ENCODE data around the gene NPY2R. TPM values are rescaled to one million over a fixed set of nuclear protein-coding genes. Genes with fewer than 3 reads are reported as not detected.

The NPY2R gene, protein sequence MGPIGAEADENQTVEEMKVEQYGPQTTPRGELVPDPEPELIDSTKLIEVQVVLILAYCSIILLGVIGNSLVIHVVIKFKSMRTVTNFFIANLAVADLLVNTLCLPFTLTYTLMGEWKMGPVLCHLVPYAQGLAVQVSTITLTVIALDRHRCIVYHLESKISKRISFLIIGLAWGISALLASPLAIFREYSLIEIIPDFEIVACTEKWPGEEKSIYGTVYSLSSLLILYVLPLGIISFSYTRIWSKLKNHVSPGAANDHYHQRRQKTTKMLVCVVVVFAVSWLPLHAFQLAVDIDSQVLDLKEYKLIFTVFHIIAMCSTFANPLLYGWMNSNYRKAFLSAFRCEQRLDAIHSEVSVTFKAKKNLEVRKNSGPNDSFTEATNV
- not detected for total RNA-seq

DNA sequence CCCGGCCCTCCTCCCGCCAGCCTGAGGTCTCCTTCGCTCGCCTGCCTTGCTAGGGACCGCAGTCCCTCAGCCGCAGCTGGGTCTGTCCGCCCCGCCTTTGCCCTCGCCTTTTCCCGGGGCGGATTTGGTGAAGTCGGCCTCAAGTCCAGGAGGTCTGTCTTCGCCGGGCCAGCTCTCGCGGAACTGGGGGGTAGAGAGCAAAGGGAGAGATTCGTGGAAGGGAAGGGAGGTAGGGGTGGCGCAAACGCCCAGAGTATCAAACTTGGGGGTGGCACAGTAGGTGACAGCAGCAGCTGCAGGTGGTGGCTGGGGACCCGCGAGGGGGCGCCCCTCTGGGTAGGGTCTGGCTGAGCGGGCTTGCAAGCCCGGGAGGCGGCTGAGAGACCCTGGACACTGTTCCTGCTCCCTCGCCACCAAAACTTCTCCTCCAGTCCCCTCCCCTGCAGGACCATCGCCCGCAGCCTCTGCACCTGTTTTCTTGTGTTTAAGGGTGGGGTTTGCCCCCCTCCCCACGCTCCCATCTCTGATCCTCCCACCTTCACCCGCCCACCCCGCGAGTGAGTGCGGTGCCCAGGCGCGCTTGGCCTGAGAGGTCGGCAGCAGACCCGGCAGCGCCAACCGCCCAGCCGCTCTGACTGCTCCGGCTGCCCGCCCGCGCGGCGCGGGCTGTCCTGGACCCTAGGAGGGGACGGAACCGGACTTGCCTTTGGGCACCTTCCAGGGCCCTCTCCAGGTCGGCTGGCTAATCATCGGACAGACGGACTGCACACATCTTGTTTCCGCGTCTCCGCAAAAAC lies at the start of gene NPY2R:
Gene NPY2R, plus strand, starts transcription at position 379 of the 797 bp plus-strand sequence. CDS start 5,304 bp downstream, outside the sequence.
- DNase-seq (ENCODE audit: low spot score in 2 of 2), result no peak
- H3K27ac Mint-ChIP-seq, result no peak within 1 kb of the TSS
- no peak for ATAC-seq

DNA sequence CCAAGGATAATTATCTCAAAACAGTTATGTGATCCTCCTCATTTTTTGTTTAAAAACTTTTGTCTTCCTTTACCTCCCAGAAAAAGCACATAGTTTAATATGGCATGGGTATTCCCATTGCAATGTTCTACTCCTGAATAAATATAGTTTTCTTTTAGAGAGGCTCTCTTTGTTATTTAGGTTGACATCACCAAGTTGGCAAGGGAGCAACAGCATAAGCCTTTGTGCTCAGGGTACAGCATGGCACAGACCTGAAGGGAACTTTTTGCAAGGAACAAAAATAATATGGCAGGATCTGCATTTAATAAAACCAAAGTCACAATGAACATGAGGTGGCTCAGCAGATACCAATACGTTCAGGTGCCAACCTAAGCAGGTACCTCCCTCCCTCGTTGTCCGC lies 47.1 kb upstream of the NPY2R start:
- H3K36me3 Mint-ChIP-seq, result no peaks in the 10 kb centered on the region
- H3K27ac Mint-ChIP-seq, result no peak overlapping the region
- ATAC-seq (no peak), DNase-seq (ENCODE audit: low spot score in 2 of 2) (no peak)
- peaks cover 0 to 1% of the 10 kb centered on the region in 2 donors for H3K9me3 Mint-ChIP-seq

More for the DNA sequence above, at the start of gene NPY2R:
- Mint-ChIP-seq H3K9me3 (peaks cover 0 to 5% of the 10 kb centered on the region in 2 donors), H3K36me3 (peaks cover 0 to 11% of the 10 kb centered on the region in 2 donors)

DNA sequence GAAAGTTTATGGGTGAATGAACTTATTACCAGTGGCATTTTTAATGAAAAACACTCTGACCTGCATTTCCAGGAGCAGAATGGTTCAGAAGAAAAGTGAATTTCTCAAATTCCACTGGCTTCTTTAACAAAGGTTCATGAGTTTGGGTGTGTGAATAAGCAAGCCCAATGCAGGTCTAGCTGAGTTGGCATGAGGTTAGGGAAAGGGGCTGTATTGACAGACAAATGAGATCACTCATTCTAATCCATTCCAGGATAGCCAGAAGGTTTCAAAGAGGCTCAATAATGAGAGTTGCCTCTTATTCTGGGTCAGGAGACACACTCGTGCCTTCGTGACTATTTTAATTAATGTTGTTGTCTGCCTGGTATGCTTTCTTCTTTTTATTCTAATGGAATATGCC lies 43.7 kb upstream of the NPY2R start:
- ATAC-seq, result no peak
- Mint-ChIP-seq H3K27ac (no peak overlapping the region), H3K36me3 (no peaks in the 10 kb centered on the region), H3K9me3 (no peaks in the 10 kb centered on the region)
- DNase-seq (ENCODE audit: low spot score in 2 of 2), result no peak

DNA sequence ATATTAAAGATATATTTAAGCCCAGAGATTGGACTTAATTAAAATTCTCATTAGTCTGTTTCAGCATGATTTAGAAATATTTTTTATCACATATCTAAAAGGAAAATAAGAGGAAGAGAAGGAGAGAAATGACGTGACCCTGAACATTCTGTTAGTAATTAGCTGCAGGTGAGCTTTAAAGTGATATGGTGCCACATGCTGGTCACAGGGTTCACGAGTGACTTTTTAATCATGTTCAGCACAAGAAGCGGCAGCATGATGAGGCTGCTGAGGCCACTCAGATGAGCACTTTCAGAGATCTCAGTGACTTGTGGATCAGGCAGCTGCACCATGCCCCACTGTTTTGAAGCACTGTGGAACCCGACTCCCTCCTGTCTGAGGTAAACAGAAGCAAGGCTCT lies 37.9 kb upstream of the NPY2R start:
- ATAC-seq (no peak), DNase-seq (ENCODE audit: low spot score in 2 of 2) (no peak)
- H3K36me3 Mint-ChIP-seq, result no peaks in the 10 kb centered on the region
- H3K9me3 Mint-ChIP-seq, result peaks cover 0 to 5% of the 10 kb centered on the region in 2 donors
- no peak overlapping the region for H3K27ac Mint-ChIP-seq

DNA sequence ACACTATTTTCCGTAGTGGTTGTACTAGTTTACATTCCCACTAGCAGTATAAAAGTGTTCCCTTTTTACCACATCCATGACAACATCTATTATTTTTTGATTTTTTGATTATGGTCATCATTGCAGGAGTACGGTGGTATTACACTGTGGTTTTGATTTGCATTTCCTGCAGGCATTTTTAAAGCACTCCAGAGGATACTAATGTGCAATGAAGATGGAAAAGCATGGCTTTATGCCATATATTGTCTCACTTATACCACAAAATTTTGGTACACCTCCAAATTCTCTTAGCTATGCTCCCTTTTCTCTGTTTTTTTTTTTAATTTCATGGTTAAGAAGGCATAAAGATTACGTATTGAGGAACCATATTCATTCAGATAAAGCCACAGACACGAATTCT lies 35.1 kb upstream of the NPY2R start:
- no peak for ATAC-seq
- no peak overlapping the region for H3K27ac Mint-ChIP-seq

DNA sequence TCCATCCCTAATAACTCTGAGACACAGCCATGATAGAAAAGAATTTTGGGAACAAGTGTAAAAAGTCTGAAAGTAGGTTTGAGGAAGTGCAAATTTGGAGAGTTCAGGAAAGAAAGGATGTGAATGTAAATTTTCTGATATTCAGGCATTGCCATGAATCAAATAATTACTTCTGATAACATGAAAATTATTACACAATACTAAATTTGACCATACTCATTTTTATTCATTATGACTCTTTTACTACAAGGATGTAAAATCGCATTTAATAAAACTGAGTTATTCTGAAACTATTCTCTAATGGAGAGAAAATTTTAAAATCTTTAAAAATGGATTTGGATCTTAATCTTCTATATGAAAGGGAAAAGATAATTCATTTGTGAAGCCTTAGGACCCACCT lies 33.8 kb upstream of the NPY2R start:
- Mint-ChIP-seq H3K27ac (no peak overlapping the region), H3K36me3 (no peaks in the 10 kb centered on the region), H3K9me3 (peaks cover 0 to 5% of the 10 kb centered on the region in 2 donors)
- ATAC-seq (no peak), DNase-seq (ENCODE audit: low spot score in 2 of 2) (no peak)

More for the DNA sequence above, 35.1 kb upstream of the NPY2R start:
- no peak for DNase-seq (ENCODE audit: low spot score in 2 of 2)
- no peaks in the 10 kb centered on the region for H3K36me3 Mint-ChIP-seq
- peaks cover 0 to 5% of the 10 kb centered on the region in 2 donors for H3K9me3 Mint-ChIP-seq

DNA sequence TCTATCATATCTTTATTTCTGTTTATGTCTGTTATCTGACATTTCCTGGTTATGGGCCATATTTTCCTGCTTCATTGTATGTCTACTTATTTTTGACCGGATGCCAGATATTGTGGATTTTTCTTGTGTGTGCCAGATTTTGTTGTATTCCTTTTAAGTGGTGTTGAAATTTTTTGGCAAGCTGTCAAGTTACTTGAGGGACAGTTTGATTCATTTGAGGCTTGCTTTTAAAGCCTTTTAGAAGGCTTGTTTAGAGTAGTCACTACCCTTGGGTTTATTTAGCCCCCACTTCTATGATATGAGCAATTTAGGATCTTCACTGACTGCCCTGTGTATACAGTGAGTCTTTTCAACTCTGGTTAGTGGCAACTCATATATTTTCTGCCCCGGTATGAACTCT lies 29.2 kb upstream of the NPY2R start:
- no peak overlapping the region for H3K27ac Mint-ChIP-seq
- no peaks in the 10 kb centered on the region for H3K36me3 Mint-ChIP-seq
- ATAC-seq, result no peak
- DNase-seq (ENCODE audit: low spot score in 2 of 2), result no peak
- no peaks in the 10 kb centered on the region for H3K9me3 Mint-ChIP-seq

DNA sequence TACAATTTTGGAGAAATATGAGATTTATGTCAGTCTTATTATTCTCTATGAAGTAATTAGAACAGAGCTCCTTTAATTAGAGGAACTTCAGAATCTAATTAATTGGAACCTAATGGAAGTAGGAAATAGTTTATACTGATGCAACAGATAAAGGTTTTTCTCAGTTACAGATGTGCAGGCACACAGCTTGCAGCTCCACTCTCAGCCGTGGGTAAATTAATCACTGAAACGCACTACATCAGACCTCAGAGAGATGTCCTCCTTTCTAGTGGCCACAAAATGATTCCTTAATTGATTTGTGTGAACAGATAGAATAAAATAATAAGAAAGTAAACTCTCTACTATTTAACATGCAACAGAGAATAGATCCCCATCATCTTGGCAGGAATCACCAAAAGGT lies 21.5 kb upstream of the NPY2R start:
- no peak overlapping the region for H3K27ac Mint-ChIP-seq
- DNase-seq (ENCODE audit: low spot score in 2 of 2), result no peak
- H3K36me3 Mint-ChIP-seq, result no peaks in the 10 kb centered on the region
- ATAC-seq, result no peak
- H3K9me3 Mint-ChIP-seq, result no peaks in the 10 kb centered on the region

DNA sequence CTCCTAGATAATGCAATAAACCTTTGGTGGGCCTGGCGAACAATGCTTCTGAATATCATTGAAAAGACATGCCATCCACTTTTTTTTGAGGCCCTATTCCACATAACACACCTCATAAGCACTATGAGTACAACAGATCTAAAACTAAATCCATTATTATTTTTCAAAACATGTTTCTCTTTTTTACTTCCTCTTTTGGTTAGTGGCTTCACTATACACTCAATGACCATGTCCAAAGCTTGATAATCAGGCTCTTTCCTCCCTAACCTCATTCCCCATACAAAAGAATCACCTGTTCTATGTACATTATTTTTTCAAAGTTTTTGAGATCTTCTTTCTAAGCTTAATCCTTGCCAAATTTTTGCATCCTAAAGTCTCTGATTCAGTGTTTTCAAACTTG lies 20.4 kb upstream of the NPY2R start:
- ATAC-seq (no peak), DNase-seq (ENCODE audit: low spot score in 2 of 2) (no peak)
- H3K9me3 Mint-ChIP-seq, result no peaks in the 10 kb centered on the region
- H3K27ac Mint-ChIP-seq, result no peak overlapping the region
- H3K36me3 Mint-ChIP-seq, result no peaks in the 10 kb centered on the region

DNA sequence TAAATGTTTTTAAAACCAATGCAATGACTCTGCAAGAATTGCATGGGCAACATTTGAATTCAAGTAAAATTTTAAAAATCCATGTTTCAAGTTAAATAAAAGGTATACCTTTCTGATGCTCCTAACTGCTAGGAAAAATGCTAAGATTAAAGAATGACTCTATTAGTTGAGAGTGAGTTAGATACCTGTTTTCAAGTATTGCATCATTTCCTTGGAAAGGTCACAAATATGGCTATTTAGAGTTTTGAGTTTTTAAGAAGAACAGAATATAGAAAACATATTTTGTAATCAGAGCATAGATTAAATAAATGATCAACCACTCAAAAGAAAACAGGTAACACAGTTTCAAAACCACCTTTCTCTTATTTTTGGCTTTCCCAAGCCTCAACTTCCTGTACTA lies 18.3 kb upstream of the NPY2R start:
- Mint-ChIP-seq H3K36me3 (no peaks in the 10 kb centered on the region), H3K27ac (no peak overlapping the region), H3K9me3 (no peaks in the 10 kb centered on the region)
- DNase-seq (ENCODE audit: low spot score in 2 of 2) (no peak), ATAC-seq (no peak)

DNA sequence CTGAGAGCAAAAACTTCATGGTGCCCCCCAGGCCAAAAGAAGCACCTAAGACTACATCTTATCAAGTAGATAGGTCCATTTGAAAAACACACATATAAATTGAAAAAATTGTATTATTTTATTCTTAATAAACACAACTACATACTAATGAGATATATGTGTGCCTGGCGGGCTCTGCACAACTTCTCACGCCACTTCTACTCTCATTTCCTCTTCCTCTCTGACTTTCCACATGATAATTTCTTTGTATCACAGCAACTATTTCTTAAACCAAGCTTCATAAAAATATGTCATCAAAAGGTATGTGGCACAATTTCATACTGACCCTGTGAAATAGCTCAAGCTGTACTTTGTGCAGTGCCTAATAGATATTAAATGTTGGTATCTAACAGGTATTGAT lies 10.7 kb upstream of the NPY2R start:
- H3K36me3 Mint-ChIP-seq, result no peaks in the 10 kb centered on the region
- no peak overlapping the region for H3K27ac Mint-ChIP-seq
- no peak for ATAC-seq
- peaks cover 0 to 6% of the 10 kb centered on the region in 2 donors for H3K9me3 Mint-ChIP-seq
- DNase-seq (ENCODE audit: low spot score in 2 of 2), result no peak

DNA sequence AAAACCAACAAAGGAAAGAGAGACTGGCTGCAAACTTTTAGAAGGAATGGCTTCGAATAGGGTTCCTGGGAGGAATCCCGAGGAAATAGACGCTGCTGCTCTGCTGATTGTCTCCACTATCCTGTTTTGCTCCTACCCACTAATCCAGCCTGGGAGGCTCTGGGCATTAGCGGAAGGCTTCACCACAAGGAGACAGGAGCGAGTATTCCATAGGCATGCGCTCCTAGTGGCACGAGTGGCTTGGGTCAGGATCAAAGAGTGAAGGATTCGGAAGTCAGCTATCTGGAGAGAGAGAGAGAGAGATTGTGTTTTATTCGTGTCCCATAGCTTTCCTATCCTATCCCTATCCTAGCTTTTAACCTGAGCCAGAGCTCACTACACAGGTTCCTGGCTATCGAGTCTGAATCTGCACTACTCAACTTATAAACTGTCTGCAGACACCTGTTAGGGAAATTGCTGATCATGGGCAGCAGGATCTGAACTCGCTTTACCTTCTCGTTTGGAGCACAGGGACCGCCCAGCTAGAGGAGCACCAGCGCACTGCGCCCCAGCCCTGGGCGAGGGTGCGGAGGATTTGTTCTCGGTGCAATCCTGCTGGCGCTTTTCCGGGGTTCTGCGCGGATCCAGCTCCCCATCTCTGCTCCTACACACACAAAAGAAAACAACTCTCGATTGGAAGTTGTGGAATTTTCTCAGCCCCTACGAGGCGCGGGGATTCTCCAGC lies 740 bp upstream of the NPY2R start:
- H3K36me3 Mint-ChIP-seq, result peaks cover 0 to 11% of the 10 kb centered on the region in 2 donors
- no peak for DNase-seq (ENCODE audit: low spot score in 2 of 2)
- ATAC-seq, result no peak
- H3K27ac Mint-ChIP-seq, result no peak overlapping the region
- peaks cover 0 to 5% of the 10 kb centered on the region in 2 donors for H3K9me3 Mint-ChIP-seq

DNA sequence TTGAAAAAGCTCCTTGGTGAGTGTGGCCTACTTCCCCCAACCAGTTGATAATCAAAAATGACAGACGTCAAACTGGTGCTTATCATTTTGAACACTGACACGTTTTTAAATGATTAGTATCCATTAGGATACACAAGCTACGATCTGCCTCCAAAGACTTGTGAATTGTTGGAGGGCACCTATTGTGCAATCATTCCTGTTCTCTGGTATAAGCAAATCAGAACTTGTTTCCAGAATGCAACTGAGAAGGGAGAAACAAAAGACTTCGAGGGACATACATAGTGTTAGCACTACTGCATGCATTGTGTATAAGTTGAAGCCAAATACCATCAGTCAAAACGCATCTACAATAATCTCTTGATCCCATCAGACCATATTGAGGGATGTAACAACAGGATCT lies 11.6 kb downstream of the NPY2R start:
- Mint-ChIP-seq H3K36me3 (no peaks in the 10 kb centered on the region), H3K9me3 (peaks cover 9 to 12% of the 10 kb centered on the region in 2 donors), H3K27ac (no peak overlapping the region)
- ATAC-seq, result no peak
- no peak for DNase-seq (ENCODE audit: low spot score in 2 of 2)

DNA sequence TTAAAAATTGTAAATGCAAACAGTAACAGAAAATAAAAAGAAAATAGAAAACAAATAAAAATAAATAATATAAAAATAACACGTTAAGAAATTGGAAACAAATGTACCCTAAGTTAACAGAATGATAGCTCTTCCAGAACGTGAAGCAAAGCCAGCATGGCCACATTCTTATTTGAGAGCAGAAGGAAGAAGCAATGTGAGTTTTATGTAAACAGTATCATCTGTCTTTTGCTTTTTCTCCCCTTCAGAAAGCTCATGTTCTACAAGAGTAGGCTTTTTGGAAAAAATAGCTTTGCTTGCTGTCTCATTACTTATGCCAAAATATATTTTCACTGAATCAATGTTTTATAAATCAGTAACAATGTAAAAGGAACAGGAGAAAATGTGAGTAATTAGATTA lies 18.7 kb downstream of the NPY2R start:
- Mint-ChIP-seq H3K9me3 (no peaks in the 10 kb centered on the region), H3K27ac (no peak overlapping the region), H3K36me3 (no peaks in the 10 kb centered on the region)
- DNase-seq (ENCODE audit: low spot score in 2 of 2) (no peak), ATAC-seq (no peak)

DNA sequence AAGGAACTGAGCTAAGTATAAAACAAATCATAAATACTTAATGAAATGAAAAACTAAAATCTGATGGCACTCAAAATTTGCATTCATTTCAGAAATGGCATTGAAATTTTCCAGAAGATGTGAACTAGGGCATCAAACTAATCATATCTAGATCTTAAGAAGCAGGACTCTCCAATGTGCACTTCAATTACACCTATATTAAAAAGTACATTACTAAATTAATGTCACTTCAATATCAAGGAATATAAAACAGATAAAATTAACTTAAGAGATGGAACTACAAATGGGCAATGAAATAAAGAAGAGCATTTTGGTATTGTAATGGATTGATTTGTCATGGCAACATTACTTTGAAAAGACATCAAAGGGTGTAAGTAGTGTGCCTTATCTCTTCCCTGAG lies 20.3 kb downstream of the NPY2R start:
- DNase-seq (ENCODE audit: low spot score in 2 of 2) (no peak), ATAC-seq (no peak)
- no peaks in the 10 kb centered on the region for H3K36me3 Mint-ChIP-seq
- no peak overlapping the region for H3K27ac Mint-ChIP-seq
- H3K9me3 Mint-ChIP-seq, result no peaks in the 10 kb centered on the region

DNA sequence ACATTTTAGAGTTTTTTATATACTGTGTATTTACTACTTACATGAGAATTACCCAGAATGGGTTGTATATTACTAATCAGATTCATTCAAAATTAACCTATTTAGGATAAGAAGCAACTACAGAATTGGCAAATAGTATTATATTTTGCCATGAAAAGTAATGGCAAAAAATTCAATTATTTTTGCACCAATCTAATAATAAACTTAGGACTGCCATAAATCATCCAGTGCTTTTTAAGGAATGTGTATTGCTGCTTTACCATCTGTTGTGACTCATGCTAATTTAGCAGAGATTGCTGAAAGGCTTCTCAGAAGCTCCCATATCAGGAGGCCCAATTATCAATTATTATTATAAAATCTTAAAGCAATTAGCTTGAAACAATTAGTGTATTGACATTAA lies 24.0 kb downstream of the NPY2R start:
- DNase-seq (ENCODE audit: low spot score in 2 of 2) (no peak), ATAC-seq (no peak)
- Mint-ChIP-seq H3K9me3 (no peaks in the 10 kb centered on the region), H3K36me3 (no peaks in the 10 kb centered on the region), H3K27ac (no peak overlapping the region)

DNA sequence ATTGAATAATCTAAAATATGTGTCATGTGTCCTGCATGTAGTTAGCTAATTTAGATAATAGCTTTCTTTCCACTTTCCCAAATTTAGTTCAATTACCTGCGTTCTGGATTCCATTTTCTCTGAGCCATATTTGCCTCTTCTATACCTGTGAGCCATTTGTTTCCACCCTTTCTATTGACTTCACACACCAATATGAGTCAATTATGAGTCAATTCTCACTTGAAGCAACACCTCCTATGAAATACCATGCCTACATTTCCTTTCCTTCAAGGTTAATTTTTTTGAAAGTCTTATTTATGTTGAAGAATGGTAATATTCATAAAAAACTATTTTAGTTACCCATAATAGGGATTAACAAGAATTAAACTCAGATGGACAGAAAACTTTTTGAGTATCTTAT lies 25.8 kb downstream of the NPY2R start:
- no peaks in the 10 kb centered on the region for H3K9me3 Mint-ChIP-seq
- no peak overlapping the region for H3K27ac Mint-ChIP-seq
- H3K36me3 Mint-ChIP-seq, result no peaks in the 10 kb centered on the region
- peak in 1 of 2 donors; percentile 37 for ATAC-seq
- no peak for DNase-seq (ENCODE audit: low spot score in 2 of 2)
